Right forelimb (tissue), 1 donor: ENCODE data around the gene GABRA4.

Source experiments
- DNase-seq: peaks from one replicate; pipeline ENCODE4 v3.0.0-alpha.2; 2018

GABRA4 gene

GRCh38 chr4:46924789-46925529 is 68.4 kb downstream of the GABRA4 start:
- DNase-seq = no peak

GRCh38 chr4:46922205-46922604 is 71.2 kb downstream of the GABRA4 start:
- DNase-seq = no peak

GRCh38 chr4:46909078-46909477 is 84.3 kb downstream of the GABRA4 start, which contains the start of gene COX7B2:
Gene COX7B2, minus strand, starts transcription at chr4:46909245. Its CDS starts 174,053 bp downstream, at chr4:46735192.
- DNase-seq = no peak

- no peak for DNase-seq
These were observed 85.2 kb downstream of the GABRA4 start for GRCh38 chr4:46908148-46908547.

GRCh38 chr4:46900082-46900481 is 93.3 kb downstream of the GABRA4 start:
- no peak for DNase-seq

DNA sequence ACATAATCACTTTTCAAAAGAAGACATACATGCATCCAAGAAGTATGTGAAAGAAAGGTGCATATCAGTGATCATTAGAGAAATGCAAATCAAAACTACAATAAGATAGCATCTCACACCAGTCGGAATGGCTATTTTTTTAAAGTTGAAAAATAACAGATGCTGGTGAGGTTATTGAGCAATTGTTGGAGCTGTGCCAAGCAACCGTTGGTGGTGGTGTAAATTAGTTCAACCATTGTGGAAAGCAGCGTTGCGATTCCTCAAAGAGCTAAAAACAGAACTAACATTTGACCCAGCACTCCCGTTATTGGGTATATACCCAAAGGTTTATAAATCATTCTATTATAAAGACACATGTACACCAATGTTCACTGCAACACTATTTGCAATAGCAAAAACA is 98.6 kb downstream of the GABRA4 start:
- no peak for DNase-seq

GRCh38 chr4:46890056-46890455 is 103.3 kb downstream of the GABRA4 start:
- DNase-seq = no peak

- DNase-seq = no peak
These were observed 104.0 kb downstream of the GABRA4 start for GRCh38 chr4:46889410-46889809.

- no peak for DNase-seq
These were observed 106.7 kb downstream of the GABRA4 start for GRCh38 chr4:46886711-46887110.

DNA sequence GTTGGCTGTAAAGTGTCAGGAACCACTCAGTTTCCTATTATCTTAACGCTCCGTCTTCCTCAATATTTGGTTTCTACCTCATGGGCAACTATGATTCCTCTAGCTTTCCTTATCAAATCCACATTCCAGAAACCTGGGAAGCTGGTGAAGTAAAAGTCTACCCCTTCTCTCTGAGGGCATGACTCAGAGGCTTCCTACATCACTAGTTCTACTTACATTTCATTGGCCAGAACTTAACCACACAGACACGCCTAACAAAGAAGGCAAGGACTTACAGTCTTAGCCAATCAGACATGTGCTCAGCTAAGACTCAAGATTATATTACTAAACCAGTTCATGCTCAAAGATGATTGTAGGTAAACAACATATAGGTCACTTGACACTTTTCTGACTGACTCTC is 114.7 kb downstream of the GABRA4 start:
- no peak for DNase-seq

DNA sequence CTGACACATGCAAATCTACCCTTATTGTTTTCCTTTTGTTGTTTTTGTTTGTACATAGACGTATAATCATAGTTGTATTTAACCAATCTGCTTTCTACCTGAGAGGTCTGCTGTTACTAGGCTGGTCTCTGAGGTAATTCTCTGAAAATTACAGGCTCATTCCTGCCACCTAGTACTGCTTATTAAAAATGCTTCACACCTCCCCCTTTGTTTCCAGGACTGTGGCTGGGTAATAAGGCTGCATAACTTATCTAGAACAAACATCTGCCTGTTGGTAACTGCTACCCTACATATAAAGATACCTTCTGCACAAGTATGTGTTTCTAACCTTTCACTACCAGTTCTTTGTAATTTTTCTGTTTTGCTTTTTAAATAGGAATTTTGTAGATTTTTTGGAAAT is 118.6 kb downstream of the GABRA4 start:
- no peak for DNase-seq

GRCh38 chr4:46870411-46870810 is 123.0 kb downstream of the GABRA4 start:
- no peak for DNase-seq
